Suppressor macrophage treated with lipopolysaccharide for 1 hour (primary cell): Measurements from ENCODE around the gene GRIN2C.
"Not testable (repeated sequence)": the region's sequence is repeated elsewhere in the genome, so short reads cannot be mapped to it uniquely, and the experiment has no call there.

Experiments
- DNase-seq, 3 donors: peaks; one replicate each; pipeline ENCODE4 v3.0.0-alpha.2; 2020 to 2022

GRIN2C gene

DNA sequence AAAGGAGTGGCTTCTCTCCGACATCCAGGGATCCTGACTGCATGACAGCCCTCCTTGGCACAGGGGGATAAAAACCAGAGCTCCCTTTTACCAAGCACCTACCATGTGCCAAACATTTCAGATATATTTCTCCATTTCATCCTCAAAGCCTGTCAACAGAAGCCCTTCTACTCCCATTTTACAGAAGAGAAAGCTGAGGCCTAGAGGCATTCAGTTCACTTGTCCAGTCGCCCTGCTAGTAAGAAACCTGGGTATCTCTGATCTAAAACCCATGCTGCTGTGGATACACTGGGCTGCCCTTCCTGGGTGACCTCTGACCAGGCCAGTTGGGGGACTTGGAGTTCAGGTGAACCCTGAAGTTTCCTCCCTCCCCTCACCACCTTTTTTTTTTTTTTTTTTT is 19.0 kb upstream of the GRIN2C start:
- DNase-seq = no peak

DNA sequence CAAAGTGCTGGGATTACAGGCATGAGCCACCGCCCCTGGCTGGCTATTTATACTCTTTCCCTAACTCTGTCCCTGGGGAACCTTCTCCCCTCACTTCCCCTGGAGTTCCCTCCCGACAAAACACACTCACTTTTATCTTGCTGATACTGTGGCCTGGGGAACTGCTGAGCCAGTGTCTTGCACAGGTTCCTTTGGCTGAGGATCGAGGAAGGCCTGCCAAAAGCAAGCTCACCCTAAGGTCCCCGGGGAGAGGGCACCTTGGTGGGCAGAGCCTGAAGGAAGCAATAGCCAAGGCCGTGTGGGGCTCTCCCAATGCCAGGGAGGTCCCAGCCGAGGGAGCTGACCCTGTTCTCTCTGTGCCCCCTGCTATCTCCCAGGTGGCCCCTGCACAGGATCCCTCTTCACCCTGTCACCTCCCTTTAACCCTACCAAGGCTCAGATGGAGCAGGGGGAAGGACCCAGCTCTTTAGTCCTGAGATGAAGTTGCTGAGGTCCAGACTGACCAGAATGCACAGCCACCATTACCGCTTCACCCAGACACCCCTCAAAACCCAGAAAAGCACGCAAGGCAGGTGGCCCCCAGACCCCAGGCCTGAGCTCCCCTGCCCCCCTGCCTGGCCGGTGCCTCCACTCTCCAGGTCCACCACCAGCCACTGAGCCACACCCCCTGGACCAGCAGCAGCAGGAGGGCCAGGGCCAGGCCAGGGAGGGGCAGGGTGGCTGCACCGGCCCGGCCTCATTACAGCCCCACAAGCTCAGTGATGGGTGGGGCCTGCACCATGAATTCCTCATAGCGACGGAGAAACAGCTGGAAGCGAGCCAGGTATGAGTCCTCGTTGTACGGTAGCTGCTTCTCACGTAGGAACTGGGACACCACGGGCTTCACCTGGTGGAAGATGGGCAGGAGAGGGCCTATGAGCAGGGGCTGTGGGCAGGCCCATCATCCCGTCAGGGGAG is 18.2 kb upstream of the GRIN2C start:
- DNase-seq = no peak

DNA sequence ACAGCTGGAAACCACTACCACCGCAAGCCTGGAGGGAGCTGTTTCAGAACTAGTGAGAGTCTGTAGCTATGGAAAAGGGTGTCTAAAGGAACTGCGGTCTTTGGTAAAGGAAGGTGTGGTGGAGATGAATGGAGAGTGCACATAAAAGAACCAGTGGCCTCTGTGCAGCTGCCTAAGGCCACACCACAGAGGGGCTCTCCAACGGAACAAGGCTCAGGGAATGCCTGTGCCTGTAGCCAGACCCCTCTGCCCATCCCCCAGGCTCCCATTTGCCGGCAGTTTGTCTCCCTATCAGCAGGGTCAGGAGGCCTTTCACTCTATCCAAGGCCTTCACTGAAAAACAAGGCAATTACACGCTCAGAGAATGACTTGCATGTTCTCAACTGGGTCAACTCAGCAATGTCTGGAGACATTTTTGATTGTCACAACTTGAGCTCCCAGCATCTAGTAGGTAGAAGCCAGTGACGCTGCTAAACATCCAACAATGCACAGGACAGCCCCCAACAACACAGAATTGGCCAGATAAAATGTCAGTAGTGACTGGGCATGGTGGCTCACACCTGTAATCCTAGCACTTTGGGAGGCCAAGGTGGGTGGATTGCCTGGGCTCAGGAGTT is 16.4 kb upstream of the GRIN2C start:
- no peak for DNase-seq

DNA sequence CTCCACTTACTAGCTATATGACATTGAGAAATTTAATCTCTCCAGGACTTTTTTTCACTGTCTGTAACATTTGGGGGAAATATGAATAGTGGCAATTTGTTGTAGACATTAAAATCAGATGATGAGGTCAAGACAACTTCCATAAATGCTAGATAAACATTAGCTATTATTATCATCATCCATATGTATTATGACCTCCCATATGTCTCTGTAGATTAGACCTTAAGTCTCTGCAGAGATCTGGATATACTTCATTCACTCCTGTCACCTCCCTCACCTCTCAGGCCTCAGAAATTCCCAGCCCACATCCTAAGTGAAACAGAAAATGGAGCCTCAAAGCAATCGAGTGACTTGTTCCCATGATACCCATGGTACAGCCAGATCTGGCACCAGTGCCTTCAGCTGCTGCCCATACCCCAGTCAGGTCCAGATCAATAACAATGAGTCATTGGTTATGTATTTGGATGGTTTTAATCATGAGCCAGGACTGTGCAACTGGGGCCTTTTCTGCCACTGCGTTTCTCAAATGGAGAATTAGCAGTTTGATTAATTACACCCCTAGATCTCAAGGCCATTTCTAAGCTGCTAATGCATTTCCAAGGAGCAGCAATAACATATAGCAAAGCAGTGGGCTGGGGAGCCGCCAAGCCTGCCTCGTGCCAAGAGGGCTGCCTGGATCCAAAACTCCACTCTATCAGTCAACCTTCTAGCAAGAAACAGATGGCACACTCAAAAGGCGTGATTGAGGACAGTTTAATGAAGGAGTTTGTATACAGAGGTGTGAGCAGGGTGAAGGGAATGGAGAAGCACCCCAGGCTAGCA is 15.7 kb upstream of the GRIN2C start:
- DNase-seq = no peak

DNA sequence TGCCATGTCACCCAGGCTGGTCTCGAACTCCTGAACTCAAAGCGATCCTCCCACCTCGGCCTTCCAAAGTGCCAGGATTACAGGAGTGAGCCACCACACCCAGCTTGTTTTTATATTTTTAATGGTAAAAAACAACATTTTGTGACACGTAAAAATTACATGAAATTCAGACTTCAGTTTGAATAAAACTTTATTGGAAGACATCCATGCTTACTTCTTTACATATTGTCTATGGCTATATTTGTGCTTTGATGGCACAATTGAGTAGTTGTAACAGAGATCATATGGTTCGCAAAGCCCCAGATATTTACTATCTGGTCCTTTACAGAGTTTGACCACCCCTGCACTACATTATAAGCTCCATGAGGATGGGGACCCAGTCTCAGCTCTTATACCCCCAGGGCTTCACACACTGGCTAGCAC is 14.9 kb upstream of the GRIN2C start:
- no peak for DNase-seq

DNA sequence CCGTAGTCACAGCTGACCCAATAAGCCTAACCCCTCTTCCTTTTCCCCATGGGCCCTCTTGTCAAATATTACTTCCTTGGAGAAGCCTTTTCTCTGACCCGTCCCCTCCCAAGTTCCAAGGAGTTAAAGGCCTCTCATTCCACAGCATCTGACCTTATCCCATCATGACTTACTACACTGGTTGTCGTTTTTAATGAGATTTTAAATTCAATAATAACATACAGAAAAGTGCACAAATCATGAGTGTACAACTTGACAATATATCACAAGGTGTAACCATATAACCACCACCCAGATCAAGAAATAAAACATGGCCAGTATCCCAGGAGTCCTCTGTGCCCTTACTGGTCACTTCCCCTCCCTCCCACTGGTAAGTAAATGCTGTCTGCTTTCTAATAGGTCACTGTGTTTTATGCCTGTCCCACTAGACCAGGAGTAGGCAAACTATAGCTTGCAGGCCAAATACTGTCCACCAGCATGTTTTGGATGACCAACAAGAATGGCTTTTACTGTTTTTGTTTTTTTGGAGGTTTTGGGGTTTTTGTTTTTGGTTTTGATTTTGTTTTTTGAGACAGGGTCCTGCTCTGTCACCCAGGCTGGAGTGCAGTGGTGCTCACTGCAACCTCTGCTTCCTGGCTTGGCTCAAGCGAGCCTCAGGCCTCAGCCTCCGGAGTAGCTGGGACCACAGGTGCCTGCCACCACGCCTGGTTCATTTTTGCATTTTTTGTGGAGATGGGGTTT is 14.4 kb upstream of the GRIN2C start:
- DNase-seq = peak; percentile 29 to 50 (median 32)

DNA sequence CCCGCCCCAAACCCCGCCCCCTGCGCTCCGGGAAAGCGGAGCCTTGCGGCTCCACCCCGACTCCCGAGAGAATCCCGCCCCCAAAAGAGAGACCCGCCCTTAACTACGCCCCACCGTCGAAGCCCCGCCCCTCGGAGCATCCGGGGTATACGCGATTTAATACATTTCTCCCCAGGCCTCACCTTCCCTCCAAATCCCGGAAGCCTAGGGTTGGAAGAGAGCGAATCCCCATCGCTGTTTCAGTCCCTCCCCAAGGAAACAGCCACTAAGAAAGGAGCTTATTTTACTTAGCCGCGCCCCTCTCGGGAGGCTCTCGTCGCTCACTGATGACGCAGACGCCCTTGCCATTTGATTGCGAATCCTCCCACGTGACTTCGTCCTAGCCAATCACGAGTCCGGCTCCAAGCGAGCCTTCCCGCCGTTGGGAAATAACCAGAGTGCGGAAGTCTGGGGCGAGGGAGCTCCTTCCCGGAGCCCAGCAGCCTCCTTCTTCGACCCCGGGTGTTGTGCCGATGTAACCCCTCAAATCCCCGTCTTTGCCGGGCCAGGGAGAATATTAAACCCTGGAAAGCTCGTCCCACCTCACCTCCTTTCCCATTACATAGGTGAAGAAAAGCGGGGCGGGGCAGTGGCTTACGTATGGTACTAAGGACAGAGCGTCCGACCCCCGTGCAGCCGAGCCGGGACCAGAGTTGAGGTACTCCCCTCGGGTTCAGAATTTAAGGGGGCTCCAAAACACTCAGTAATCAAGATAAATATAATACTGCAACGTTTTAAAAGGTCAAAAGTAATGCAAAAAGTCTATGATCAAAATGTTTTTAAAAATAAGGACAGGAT is 13.6 kb upstream of the GRIN2C start:
- DNase-seq = peak; percentile 100

DNA sequence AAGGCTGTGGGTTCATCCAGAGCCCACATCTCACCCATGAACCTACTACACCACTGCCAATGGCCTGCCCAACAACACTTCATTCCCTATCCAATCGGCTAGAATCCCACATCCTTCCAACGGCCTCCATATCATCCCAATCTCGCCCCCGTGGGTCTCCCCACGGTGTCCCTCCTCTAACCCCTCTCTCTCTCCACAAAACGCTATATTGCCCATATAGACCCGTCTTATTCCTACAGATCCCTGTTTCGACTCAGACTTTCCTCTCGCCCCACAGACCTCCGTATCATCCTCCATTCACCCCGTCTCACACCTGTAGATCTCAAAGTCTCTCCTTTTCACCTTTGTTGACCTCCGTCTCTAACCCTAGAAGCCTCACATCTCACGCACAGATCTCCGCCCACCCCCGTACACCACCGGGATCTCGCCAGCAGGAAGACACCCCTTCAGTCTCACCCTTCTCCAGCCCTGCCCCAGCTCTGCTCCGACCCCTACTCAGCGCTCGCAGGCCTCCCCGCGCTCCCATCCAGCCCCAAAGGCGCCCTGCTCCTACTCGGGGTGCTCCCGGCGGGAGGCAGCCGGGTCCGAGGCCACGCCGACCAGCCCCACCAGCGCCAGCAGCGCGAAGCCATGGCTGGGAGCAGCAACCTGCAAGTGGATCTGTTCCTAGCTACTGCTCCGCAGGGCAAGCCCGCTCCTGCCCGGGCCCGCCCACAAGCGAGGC is 12.8 kb upstream of the GRIN2C start, which contains the start of gene FDXR:
Gene FDXR (minus strand): TSS at position 682 of the 724 bp plus-strand sequence. CDS start 50 bp downstream, at position 632.
- no peak for DNase-seq

DNA sequence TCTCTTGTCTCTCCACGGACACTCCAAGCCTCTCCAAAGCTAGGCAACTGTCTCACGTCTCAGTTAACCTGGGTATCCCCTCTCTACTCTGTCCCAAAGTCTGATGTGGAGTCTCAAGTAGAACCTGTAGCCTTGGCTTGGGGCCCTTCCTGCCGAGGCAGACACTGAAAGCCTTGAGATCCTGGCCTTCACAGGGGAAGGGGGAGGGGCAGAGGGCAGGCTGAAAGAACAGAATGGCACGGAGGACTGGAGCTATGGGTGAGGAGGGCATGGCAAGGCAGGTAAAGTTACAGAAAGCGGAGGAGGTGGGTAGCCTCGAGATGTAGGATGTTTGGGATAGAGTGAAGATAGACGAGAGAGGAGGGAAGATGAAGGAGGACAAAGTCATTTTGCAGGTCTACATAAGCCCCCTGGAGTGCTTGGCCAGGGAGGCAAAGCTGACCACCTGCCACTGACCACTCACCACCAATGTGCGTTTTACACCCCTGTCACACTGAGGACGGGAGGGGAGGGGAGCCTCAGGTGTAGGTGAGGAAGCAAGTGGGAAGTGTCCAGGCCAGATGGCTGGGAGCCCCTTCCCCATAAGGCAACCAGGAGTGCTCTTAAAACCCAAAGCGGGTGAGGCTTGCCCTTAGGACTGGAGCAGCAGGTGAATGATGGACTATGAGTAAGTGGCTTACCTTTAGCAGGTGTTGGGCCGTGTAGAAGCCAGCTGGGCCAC is 11.8 kb upstream of the GRIN2C start:
- no peak for DNase-seq

DNA sequence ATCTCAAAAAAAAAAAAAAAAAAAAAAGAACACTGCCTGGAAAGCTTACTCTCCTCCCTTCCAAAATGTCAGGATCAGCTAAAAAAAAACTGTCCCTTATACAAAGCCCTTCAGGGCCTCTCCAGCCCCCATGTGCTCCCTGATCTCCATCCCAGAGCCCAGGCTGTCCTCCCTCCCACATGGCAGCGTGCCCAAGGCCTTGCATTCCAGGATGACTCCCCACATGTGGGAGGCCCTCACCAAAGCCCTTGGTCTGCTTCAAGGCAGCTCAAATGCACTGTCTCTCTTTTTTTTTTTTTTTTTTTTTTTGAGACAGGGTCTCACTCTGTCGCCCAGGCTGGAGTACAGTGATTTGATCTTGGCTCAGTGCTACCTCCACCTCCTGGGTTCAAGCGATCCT is 10.8 kb upstream of the GRIN2C start:
- no peak for DNase-seq

DNA sequence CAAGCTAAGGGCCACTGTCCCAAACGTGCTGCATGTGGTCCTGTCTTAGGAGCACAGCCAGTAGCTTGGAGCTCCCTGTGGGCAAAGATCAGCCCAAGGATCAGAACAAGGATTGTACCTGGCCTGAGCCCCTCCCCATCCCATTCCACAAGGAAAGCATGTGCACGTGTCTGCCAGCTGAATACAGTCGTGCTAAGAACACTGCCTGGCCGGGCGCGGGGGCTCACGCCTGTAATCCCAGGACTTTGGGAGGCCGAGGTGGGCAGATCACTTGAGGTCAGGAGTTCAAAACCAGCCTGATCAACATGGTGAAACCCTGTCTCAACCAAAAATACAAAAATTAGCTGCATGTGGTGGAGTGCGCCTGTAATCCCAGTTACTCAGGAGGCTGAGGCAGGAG is 10.3 kb upstream of the GRIN2C start:
- DNase-seq = not testable (repeated sequence)

DNA sequence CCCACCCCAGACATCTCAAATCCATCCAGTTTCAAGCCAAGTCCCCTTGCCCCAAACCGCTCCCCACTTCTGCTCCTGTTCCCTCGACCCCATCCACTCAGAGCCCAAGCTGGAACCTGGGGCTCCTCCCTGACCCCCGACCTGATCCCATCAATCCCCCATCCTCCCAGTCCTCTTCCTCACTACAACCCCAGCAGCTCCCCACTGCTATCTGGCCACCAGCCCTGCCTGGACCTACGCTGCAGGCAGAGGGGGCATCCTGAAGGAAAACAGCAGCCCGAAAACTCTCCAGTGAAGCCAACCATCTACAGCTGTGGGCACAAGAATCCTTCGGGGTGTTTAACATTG is 9.2 kb upstream of the GRIN2C start:
- no peak for DNase-seq

DNA sequence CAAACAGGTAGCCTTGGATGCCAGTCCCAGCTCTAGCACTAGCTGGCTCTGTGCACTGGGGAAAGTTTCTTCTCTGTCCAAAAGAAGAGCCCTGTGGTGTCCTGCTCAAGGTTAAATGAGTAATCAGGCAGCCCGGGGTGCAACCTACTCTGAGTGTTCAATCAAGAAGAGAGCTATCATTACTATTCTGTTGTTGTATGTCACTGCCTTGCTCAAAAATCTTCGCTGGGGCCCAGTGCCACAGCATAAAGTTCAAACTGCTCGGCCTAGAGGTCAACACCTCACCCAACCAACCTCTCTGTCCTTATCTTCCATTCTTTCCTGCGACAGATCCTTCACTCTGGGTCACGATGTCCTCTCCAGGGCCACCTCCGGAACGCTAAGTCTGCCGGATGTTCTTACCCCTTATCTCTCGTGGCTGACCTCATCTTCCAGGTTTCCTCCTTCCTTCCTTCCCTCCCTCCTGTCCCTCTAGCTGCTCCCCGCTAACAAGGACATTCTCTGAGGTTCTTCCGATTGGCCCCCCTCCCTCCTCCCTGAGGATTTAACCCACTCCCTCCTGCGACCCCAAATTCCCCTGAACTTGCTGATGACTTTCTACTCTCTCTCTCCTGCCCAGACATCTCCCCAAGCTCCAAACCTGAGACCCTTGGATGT is 8.7 kb upstream of the GRIN2C start:
- DNase-seq = no peak

DNA sequence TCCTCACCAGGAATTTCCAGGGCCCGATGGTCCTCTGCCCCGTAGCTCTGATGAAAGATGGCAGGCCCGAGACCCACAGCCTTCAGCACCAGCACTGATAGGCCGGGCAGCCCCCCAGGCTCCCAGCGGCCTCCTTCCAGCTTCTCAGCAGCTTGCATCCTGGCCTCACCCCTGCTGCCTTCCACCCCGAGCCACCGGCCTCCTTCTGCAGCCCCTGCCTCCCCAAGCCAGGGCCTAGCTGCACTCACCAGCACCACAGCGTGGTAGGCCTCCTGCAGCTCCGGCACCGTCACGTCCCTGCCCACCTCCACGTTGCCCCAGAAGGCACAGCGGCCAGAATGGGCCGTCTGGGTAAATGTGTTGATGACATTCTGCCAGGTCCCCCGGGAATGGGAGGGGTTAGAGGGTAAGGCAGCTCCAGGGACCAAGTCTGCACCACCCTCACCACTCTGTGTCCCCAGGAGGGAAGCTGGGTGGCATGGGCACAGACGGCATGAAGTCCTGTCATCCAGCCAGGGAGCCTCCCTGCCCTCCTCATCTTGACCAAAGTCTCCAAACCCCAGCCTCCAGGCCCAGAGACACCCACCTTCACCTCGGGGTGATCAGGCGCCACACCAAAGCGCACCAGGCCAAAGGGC is 6.6 kb upstream of the GRIN2C start:
- DNase-seq = no peak

DNA sequence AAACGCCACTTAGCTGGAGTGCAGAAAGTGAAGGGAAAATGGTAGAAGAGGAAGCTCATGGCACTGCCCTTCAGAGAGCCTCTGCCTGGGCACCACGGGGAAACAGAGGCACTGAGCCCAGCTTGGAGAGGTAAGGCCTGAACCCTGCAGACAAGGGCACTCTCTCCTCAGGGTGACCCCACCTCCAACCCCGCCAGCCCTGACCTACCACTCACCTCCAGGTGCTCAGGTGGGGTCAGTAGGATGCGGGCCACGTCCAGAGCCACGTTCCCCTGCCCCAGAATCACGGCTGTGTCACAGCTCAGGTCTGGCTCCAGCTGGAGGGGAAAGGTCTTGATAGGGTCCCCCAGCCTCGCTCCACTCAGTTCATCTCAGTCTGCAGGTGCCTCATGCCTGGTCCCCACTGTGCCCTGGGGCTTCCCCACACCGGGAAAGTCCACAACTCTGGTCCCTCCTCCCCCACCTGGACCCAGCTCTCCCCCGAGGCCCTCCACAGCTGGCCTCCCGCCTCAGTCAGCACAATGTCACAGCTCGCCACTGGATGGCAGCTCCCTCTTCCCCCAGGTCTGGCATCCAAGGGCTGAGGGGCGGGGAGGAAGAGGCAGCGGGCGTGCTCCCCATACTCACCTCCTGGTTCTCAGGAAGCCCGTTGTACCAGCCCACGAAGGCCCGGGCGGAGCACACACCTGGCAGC is 6.0 kb upstream of the GRIN2C start:
- no peak for DNase-seq

DNA sequence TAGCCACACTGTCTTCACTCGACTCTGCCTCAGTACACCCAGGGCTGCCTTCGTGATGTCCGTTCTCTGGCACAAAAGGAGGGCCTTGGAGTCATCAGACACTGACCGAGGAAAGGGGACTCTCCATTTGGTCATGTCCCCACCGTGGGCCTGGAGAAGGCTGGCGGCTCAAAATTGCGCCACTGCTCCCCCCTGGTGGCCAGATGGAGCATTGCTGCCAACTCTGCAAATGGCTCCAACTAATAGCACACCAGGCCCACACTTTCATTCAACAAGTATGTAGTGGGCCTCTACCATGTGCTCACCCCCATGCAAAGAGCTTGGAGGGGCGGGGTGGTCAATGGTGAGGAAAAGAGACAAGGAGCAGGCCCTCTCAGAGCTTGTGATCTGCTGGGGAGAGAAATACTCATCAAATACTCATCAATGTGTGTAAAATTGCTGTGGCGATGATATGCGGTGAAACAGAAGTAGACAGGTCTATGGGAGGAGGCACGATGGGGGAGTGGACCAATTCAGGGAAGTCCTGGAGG is 5.2 kb upstream of the GRIN2C start:
- peak; percentile 90 to 92 (median 91) for DNase-seq

DNA sequence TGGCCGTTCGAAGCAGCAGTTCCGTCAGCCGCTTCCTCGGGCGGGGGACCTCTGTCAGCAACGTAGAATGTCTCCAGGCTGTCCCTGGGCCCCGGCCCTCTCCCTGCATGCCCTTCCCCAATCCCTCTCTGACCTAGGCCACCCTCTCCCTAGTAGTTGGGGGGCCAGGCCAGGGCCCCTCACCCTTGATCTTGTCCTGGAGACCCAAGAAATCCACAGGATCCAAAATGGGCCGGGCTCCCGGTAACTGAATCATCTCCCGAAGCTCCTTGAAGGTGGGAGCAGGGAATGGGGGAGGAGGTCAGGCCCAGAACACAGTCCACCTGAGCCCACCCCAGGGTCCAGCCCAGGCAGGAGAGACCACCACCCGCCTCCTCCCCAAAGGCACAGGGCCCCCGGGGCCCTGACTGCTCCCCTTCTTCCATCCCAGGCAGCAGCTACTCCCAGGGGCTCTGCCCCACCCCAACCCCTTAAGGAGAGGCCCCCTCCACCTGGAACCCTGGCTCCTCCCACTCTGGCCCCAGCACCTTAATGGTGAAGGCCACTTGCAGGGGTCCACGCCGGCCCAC is 4.7 kb upstream of the GRIN2C start:
- DNase-seq = no peak
